CMK (cell line): ENCODE data around the gene NR2E1.

Source experiments
- DNase-seq: peaks from one replicate; pipeline ENCODE4 v3.0.0-alpha.2; 2010; ENCODE audit warnings: low read depth

Gene NR2E1

DNA sequence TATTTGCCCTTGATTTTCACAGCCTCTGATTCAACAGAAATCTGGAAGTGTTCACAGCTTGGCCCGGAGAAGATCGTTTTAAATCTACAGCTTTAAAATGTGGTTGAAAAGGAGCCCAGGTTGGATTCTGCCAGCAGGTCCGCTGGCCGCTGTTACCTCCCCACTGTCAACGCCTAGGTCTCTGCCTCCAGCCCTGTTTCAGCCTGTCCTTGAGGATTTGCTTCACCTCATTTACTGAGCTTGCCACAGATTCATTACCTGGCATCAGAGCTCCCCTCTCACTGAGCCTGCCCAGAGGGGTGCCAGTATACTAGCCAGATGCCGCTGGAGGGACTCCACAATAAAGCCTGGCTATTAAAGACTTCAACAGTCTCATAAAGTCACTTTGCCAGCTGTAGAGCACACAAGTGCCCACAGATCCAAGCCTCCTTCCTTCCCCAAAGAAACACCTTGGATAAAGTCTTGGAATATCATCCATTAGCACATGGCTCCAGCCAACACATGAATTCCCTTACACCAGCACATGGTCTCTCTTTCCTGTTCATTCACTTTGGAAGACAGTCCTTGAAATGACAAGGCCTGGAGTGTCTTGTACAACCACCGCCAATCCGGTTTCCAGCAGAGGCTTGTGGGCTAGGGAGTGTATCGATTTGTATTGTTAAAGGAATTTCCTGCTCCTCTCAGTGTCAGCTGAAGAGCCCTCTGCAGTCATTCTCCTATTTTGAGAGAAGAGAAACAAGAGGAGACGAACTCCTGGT is 9.5 kb upstream of the NR2E1 start:
- DNase-seq = no peak

DNA sequence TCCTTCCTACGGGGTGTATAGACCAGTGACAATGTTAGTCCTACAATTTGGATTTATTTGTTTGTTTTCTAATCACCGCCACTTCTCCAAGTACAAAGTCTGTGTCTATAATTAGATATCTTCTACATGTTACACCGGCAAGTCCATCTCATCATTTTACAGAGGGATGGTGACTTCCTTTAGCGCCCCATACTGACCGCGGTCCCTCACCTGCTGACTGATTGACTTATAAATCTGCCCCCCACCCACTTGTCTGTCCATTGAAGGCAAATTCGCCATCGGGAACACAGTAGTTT is 8.9 kb upstream of the NR2E1 start:
- DNase-seq = no peak

DNA sequence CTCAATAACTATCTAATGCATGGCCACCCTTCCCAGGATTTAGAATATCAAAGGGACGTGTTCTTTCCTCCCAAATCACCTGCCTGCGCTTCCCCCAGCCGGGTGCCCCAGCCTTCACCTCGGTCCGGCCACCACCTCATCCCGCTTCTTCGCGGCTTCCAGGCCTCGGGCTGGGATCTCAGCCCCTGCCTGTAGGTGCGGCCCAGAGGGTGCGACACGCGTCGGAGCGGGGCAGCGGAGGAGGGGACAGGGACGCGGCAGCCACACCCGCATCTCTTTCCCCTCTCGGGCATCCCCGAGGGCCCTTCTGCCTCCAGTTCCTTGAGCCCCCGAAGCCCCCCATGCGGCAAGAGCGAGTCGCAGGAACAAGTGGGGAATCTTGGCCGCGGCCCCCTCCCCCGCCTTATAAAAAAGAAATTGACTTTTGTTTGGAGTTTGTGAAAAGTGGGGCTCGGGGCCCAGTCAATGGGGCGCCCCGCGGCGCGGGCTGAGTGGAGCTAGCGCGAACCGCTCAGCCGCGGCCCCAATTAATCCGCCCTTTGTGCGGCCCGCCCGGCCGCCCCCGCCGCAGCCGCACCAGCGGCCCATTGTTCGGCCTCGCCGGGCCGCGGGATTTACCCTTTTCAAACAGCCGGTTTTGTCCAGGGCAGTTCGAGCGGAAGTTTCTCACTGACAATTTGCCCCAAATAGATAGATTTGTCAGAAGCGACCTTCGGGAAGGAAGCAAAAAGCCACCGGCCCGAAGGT is 8.4 kb upstream of the NR2E1 start:
- no peak for DNase-seq

DNA sequence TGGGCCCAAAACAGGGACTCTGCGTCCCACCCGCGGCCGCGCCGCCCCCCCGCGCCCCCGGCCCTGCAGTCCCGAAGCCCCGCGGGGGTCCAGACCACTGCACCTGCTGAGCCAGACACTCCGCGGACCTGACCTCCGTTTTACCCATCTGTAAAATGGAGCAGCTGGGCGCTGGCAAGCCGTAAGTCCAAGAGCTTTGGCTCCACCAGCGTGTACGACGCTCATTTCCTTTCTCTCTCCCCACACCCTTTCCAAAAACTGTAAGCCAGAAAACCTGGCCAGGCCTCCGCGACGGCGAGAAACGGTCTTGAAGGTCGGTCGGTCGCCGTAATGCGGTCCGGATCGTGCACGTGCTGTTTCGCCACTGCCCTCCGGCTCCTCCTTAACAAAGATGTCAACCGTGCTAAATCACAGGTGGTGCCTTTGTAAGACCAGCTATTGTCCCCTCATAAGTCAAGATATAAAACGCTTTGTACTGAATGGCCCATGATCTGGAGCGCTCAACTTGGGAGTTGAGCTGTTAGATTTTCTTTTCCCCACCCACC is 7.8 kb upstream of the NR2E1 start:
- no peak for DNase-seq

DNA sequence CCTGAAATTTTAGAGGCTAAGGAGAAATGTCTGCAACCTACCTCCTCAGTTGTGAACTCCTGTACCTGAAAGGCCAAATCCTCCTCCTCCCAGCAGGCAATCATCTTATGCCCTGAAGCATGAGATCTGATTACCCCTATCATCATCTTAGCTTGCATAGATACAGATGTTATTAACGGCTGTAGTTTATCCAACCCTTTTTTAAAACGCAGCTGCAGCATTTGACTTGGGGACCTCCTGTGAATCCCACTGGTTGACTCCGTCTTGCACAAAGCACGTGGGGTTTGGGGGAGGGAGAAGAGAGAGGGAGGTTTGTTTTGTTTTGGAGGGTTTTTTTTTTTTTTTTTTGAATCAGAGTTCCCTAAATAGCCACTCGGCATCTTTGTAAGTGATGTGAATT is 5.8 kb upstream of the NR2E1 start:
- DNase-seq = no peak

DNA sequence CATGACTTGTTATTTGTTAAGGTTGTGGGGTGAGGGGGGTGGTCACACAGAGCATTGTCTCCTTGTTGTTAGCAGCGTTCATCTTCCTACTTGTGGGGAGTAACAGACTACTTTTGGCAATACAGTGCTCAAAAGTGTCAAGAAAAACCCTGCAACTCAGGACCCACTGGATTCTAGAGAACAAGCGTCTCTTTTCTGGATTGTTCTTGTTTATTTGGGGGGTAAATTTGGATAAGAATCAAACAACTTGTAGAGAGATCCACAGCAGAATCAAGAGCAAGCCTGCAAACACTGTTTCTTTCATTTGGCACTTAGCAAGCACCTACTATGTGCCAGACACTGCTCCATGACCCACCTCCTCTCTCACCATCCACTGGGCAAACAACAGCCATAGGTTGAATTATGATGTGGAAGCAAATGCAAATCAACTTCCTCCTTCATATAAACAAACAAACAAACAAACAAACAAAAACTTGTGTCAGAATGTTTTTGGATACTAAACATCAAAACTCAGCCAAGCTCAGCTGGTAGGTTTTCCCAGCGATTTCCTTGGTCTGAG is 4.0 kb upstream of the NR2E1 start:
- no peak for DNase-seq

DNA sequence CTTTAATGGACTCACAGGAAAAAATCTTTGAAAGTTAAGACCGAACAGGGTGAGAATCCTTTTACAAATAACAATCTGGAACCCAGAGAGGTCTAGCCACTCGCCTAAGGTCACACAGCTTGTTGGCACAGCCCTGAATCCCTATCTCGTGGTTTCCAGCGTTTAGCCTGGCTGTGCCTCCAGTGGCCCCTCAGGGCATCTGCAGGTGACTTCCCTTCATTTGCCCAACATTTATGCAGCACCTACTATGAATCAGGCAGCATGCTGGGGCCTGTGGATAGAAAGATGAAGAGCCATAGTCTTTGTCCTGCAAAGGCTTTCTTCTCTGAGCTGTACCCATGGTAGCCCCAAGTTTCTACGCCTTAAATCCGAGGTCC is 2.6 kb upstream of the NR2E1 start:
- no peak for DNase-seq

DNA sequence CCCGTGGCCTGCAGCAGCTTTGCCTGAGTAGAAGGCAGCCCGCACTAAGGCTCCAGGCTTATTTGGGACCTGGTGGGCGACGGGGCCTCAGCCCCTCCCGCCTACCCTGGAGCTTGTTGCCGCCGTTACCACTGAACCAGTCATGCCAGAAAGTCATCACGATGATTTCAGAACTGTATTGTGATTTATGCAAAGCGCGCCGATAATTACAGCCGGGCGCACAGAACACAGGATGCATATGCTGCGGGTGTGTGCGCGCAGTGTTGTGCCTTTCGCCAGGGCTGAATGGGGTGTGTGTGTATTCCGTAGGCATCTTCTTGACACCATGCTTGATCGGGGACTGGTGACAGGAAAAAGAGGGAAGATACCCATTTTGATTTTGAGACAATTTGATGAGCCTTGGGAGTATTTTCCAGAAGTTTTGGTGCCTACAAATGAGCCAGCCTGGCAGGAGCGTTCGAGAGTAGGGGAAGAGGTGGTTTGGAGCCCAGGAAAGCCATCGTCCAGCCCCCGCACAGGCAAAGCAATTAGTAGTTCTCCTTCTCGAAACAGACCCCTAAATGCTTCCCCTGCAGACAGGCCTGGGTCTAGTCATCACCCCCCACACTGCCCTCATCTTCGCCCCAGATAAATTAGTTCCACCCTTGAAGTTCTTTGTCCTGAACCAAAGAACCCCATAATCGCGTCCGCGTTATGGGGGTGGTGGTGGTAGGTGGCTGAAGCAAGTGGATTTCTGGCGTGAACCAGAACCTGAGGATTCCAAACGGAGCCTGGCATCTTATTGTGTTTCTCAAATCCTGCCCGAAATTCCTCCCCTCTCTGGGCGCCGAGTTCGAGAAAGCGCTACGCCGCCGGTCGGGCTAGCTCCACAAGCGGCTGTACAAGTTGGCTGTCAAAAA is 1.9 kb upstream of the NR2E1 start:
- no peak for DNase-seq

DNA sequence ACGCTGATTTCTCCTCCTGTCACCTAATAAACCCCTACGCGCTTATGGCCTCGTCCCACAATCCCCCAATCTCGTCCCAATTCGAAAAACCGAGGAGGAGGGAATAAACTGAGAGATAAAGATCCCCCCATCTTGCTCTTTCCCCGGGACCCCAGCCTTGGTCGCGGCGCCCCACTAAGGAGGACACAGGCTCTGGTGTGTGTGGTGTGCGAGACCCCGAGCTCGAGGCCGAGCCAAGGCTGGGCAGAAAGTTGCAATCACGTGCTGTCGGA is 1.3 kb upstream of the NR2E1 start:
- DNase-seq = no peak

DNA sequence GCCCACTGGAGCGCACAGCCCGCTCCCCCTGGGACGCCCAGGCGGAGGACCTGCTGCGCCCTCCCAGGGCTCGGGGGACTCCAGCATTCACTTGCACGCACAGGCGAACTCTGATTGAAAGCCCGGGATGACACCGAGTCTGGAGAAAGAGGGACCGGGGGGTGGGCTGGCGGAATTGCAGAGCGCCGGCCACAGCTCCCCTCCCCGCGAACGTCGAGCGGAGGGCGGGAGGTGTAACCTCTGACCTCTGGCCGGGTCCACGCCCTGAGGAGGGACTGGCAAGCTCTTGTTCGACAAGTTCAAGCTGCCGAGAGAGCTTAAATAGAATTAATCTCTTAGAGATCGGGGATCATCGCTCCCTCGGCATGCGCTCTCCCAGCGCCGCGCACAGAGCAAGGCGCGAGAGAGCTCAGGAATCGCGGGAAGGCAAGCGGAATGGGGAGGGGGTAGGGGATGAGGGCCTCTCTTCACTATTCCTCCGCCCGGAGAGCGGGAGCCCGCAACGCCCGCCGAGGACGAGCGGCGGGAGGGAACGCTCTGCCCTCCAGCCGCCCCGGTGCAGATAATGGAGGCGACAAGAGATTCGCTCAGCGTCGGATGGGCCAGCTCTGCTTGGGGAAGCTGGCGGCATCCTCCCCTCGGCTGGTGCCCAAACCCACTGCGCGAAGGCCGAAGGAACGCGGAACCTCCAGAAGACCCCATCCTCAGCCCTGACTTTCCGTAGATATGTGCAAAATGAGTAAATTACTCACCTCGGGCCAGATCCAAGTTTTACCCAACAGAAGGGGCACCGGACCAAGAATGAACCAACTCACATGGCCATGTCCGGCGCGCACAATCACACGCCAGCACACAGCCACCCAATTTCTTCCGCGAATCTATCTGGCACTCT is 761 bp upstream of the NR2E1 start:
- DNase-seq = no peak

DNA sequence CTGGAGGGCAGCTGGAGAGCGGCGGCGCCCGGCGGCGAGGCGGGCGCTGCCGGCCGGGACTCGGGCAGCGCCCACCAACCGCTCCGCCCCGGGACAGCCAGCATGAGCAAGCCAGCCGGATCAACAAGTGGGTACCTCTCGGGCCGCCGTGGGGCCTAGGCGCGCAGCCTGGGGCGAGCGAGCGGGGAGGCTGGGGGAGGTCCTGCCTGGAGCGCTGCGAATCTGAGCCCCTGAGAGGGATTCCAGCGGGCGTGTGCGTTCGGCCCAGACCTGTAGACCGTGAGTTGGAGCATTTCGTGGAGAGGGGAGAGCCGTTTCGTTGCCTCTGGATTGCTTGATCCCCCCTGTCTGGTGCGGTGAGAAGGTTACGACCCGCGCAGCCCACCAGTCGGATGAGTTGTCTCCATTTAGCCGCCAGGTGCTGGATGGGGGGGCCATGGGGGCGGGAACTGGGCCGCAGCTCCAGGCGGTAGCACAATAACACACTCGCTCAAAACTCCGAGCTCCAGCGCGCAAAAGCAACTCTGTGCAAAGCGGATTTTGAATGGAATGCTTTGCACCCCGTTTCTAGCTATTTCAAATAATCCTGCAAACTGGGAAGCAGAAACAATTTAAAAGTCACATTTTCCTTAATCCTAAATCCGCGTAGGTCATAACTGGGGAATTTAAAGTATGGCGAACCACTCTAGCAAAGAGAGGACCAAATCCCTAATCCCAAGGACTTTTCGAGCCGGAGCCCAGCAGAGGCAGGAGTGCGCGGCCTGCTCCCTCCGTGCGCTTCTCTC is 1.0 kb downstream of the NR2E1 start:
- DNase-seq = no peak

DNA sequence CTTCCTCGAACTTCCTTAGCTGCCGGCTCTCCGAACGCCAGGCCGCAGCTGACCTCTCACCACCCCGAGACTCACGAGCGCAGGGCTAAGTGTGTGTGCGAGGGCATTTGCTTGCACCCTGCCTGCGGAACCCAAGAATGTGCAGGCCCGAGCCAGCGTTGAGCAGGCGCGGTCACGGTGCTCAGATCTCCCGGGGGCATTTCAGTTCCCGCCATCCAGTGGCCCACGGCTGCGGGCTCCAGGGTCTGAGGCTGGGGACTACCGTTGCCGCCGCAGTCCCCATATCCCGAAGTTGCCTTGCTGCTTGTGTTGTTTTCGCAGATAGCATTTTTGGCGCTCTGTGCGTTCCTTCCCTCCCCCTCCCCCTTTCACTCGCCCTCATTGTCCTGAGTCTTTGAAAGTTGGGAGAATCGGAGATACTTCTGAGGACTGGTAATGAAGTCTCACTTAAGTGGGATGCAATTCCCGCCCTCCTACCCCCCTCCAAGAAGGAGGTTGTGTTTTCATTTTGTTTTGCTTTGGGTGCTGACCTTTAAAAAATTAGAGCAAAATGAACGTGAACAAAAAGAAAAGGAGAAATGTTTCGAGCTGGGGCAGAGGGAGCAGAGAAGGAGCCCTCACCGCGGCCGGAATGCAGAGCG is 1.7 kb downstream of the NR2E1 start:
- no peak for DNase-seq

DNA sequence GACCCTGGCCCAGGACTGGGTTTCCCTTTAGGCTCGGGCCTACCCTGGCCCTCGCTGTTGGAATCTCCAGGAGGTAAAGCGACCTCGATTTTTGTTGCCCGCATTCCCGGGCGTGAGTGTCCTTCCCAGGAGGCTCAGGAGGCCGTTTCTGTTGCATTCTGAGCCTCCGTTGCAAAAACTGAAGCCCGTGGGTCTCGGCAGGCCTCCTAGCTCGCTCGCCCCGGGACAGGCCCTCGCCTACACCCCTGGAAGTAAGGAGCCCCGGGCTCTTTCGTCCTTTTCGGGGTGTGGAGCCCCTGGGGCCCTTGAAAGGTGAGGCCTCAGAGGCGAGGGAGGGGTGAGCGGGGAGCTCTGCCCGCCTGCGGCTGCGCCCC is 2.3 kb downstream of the NR2E1 start:
- DNase-seq = no peak

DNA sequence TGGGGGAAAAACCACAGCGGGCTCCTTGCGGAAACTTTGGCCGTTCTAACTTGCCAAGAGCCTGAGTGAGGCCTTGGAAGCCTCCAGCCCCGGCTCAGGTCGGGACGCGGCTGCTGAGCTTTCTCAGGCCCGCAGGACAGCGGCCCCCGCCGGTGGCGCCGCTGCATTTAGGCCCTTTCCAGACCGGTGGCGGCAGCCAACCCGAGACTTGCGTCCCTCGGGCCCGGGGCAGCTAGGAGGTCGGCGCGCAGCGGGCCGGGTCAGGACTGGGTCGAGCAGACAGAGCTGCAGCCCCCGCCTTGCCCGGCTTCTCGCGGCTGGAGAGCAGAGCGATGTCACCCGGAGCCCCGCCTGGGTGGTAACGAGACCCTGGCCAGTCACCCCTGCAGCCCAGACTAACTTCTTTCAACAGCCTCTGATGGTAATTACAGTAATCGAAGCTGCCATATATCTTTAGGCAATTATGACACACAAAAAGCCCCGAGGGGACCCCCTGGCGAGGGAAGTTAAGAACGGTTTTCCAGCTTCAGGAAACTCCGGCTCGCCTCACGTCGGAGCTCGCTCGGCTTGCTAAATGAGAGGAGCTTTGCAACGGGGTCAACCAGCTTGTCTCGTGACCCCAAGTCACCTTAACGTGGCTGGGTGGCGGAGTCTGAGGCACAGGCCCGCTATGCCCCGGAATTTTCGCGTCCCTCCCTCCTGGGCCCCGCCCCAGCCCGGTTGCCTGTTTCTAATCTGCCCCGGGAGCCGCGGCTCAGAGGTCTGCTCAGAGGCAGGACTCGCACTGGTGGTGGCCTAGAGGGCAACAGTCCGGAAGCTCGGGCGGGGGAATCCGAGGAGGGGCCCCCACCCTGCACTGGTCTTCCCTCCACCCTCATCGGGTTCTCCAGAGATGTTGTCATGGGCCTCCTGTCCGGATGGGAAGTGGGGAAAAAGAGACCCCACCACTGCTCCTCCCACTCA is 3.0 kb downstream of the NR2E1 start:
- DNase-seq = no peak

DNA sequence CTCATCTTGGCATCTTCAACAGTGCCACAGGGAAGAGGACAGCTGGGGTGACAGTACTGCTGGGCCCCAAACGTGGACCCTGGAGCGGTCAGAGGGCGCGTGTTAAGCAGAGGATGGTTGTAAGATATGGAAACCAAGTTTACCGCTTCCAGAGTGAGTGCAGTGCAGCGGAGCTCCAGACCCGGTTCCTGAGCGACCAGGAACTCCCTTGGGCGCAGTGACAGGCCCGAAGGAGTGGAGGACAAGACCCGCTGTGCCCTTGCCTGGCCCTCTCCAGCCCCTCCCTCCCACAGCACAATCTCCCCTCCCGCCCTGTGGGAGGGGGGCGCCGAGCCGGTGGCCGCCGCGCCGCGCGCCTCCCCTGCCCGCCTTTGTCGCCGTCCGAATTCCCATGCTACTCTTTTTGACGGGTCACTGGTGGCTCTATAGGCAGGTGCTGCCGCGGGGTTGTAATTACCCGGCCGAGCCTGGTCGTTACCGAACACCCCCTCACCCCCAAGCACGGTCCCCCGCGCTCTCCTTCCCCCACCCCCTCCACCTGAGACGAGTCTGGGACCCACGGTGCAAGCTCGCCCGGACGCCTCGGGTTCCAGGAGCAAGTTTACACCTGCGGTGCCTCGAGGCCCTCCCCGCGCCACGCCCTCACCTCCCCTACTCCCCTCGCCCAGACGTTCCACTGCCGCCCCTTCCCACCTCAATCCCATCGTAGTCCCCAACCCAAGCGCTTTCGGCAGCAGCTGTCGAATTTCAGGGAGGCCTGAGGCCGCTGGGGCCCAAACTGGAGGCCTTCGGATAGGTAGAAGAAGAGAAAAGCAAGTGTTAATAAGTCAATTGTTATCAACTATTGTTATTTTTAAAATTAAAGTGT is 3.9 kb downstream of the NR2E1 start:
- no peak for DNase-seq

DNA sequence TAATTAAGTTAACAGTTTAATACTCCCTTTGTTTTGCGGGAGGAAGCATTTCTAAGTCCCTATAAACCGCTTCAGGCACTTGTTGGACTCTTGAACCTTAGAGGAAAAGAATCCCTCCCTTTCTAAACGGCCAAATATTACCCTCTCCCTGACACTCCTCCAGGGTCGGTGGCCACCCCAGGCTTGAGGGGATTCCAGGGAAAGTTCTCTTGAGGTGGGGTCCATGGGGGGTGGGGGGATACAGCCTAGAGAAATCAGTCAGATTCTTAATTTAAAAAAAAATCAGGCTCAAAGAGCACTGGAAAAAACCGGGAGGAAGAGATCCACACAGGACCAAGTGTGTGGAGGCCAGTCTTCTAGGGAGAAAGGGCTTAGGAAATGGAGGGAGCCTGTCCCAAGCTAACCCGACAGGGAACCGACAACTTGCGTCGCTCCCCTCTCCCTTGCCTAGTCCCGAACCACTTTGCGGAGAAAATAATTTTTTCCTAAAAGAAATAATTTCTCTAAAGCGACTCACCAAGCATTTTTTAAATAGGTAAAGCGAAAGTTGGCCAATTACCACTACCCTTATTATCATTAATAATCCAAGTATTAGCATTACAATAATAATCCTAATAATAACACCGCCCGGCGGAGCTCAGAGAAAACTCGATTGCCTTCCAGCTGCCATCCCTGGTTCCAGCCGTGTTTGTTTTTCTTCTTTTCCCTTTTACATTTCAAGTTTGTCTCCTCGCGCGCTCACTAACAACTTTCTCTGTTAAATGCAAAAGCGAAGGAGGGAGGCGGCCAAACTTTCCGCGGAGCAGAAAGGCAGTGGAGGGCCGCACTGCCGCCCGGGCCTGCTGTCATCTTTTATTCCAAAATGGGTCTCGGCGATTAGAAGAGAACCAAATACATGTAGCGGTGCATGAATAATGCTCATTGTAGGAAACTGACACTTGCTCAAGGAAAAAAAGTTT is 4.8 kb downstream of the NR2E1 start:
- DNase-seq = no peak

DNA sequence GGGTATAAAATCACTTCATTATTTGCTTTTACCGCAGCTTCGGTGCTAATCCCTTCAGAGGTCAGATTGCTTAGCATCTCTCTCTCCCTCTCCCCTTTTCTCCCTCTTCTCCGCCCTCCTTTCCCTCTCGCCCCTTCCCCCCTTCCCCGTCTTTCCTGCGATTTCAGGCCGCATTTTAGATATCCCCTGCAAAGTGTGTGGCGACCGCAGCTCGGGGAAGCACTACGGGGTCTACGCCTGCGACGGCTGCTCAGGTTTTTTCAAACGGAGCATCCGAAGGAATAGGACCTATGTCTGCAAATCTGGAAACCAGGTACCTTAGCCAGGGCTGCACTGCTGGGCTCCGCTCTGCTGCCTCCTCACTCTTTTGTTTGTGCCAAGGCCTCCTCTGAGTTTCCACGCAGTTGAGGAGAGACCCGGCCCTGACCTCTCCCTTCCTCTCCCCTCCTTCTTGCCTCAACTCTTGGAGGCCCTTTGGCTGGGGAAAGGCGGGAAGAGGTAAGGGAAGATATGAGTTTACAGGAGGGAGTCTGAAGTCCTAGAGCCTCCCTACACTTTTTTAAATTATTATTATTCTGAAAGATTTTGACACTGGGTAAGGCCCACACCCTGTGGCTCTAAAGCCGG is 5.6 kb downstream of the NR2E1 start:
- no peak for DNase-seq
